ENCODE results near the gene ERBB4. TPM values are rescaled to one million over a fixed set of nuclear protein-coding genes. Genes with fewer than 3 reads are reported as not detected.

The ERBB4 gene
- total RNA-seq, 1 donor from 2014 or later: 0.17 TPM

- no peak for DNase-seq
Measured at GRCh38 chr2:212360068-212360460, 178.5 kb downstream of the ERBB4 start.

- no peak for DNase-seq
Measured at GRCh38 chr2:212359425-212360067, 179.1 kb downstream of the ERBB4 start.

GRCh38 chr2:212357606-212358005 is 181.0 kb downstream of the ERBB4 start:
- no peak for DNase-seq

- DNase-seq: no peak
Measured at GRCh38 chr2:212354382-212354781, 184.2 kb downstream of the ERBB4 start.

- no peak for DNase-seq
Measured at GRCh38 chr2:212348501-212348900, 190.1 kb downstream of the ERBB4 start.

DNA sequence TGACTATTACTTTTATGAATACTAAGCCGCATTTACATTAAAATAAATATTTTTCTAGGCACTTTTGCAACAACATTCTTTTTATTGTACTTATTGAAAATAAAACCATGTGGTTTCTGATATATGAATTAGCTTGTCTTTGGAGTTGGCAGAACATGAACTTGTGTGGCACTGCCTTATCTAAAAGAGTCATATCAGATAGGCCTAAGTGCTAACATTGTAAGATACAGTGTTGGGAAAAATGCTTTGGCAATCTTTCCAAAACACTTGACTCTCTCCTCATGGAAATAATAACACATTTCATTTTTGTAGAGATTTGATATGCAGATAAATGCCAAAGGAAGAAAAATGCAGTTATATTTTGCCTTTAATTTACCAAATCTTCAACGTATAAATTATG is 191.7 kb downstream of the ERBB4 start:
- DNase-seq: no peak

GRCh38 chr2:212345966-212346365 is 192.6 kb downstream of the ERBB4 start:
- DNase-seq: no peak

GRCh38 chr2:212344131-212344530 is 194.5 kb downstream of the ERBB4 start:
- no peak for DNase-seq

DNA sequence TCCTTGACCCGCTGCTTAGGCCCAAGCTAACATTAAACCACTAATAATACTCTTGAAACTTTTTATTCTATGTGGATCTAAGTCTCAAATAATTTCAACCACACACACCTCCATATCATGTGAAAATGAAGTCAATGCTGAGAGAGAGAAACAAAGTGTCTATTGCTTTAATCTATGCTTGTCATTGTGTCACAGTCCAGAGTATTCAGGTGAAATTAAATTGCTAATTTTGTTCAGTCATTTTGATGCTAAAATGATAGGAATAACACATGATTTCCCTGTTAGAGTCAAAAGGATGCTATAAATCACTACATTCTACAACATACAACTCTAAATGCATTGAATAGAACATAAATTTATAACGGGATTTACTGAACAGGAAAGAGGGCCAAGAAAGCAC is 195.4 kb downstream of the ERBB4 start:
- no peak for DNase-seq

DNA sequence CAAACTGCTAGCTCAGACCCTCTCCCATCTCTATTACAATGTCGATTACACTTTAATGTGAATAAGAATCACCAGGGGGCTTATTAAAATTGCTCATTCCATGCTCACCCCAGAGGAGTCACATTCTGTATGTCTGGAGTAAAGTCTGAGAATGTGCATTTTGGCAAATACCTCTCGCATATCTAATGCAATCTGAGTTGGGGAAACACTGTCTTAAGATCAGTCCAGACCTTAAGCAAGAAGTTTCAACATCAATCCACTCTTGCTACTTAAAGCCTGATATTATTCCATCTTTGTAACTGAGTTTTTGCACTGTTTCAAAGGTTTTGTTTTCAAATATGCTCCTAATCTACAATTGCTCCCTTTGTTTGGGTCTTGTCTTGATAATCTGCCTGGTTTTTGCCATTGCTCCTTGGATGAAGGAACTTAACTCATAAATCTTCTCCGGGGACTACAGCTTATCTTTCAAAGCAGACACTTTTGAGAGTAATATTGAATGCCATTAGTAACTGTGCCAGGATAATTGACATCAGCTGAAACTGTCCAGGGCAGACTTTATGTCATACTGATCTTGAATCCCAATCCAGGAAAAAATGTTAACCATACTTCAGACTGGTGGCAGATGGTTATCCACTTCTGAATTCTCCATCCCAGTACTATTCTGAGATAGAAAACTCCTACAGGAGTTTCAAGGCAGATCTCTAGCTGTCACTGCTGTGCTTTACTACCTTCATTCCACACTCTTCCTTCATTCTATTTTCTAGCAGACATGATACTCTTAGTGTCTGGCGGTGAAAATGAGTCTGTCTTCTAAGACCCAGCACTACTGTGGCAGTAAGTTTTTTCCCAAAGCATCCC is 200.9 kb downstream of the ERBB4 start:
- DNase-seq: no peak

DNA sequence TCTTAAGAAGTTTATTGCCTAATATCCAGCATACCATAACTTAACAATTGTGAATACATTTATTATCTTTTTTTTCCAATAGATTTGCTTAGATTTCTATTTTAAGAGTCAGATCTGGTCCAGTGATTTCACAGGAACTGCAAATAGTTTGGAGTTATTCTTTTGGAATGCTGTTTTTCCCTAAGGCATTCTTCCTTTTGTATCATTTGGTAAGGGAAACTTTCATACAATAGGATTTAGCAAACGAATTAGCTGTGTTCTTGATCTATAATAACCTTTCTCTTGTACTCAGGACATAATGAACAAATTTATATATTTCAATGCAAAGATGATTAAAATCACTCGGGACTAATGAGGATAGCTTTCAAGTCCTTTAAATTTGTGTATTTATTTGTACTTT is 201.6 kb downstream of the ERBB4 start:
- DNase-seq: no peak

DNA sequence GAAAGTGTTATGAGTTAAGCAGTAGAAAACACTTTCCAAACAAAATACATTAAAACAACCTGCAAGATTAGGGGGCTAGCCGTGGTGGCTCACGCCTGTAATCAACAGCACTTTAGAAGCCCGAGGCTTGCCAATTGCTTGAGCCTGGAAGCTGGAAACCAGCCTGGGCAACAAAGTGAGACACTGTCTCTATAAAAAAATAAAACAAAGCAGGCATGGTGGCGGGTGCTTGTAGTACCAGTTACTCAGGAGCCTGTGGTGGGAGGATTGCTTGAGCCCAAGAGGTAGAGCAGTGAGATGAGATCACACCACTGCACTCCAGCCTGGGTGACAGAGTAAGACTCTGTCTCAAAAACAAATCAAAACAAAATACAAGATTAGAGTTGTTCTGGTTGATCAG is 208.3 kb downstream of the ERBB4 start:
- no peak for DNase-seq

DNA sequence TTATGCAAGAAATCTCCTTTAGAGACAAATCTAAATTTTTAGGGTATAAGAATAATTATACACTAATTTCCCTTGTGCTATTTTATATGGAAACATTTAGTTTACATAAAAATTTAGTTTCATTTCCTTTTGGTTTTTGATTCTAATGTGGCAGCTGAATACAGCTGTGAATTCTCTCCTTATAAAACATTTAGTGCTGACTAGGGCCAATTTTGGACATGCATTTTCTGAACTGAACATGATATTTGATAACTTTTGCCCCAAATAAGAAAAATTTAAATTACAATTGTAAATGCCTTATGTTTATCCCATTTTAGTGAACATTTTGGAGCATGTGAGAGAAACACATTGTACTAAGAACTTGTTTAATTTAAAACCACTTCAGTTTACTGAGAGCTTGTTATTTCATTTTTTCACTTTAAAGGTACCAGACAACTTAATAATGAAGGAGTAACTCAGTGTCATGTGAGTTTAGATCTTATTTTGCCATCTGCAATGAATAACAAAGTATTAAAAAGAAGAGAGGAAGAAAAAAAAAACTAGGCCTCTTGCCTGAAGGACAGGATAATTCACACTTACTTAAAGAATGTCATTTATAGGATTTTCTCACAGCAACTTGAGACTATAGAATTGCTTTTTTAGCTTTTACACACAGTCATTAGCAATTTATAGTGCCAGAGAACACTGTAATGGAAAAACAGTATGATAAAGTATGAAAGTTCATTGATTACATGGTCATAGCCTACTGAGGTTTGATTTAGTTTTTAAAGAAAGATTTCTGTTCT is 209.7 kb downstream of the ERBB4 start:
- no peak for DNase-seq

DNA sequence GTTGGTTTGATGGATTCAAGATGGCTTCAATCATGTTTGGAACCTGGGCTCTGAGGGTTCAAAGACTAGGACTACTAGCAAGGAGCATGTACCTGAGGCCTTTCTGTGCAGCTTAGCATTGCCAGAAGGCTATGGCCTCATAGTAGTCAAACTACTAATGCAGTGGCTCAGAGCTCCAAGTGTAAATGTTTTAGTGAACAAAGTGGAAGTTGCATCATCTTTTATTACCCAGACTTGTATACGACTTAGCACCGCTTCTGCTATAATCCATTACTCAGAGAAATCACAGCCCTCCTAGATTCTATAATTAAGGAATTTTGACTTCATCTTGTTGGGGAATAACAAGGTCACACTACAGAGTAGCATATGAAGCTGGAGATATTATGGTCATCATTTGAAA is 210.5 kb downstream of the ERBB4 start:
- no peak for DNase-seq

DNA sequence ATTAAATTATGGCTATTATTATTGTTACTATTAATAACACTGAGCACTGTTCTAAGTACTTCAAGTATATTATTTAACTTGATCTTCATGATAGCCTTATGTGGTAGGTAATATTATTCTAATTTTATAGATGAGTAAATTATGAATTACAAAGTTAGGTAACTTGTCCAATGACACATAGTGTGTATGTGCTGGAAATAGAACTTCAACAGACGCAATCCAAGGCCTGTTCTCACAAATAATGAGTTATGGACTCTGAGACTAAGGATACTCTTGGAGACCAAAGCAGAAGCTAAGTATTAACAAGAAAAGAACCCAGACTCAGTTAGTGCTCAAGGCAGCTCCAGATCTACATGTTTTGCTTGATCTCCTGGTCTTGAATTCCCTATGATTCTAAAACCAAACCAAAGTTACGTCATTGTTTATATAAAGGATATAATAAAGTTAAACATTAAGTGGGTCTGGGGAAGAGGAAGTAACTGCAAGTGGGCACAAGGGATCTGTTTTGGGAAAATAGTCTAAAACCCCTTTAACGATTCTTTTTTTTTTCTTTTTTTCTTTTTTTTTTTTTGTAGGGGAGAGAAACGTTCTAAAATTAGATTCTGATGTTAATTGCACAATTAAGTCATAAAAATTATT is 211.3 kb downstream of the ERBB4 start:
- no peak for DNase-seq

DNA sequence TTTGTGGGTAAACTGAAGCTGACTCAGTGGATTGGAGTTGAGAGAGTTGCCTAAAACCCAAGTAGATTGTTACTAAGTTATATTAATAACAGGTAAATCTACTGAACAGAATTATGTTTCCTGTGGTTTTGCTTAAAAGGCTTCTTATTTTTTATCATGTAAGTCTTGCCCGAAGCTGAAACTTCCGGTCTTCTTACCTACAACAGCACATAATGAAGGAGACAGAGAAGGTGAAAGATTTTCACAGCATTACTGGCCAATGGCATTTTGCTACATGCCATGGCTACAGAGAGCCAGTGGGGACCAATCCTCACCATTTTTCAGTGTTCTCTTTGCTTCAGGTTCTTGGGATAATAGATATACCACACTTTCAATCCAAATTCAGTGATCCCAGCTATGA is 220.0 kb downstream of the ERBB4 start:
- DNase-seq: no peak

- DNase-seq: no peak
Measured at GRCh38 chr2:212314680-212315079, 223.9 kb downstream of the ERBB4 start.

- DNase-seq: no peak
Measured at GRCh38 chr2:212311807-212312404, 226.7 kb downstream of the ERBB4 start.

DNA sequence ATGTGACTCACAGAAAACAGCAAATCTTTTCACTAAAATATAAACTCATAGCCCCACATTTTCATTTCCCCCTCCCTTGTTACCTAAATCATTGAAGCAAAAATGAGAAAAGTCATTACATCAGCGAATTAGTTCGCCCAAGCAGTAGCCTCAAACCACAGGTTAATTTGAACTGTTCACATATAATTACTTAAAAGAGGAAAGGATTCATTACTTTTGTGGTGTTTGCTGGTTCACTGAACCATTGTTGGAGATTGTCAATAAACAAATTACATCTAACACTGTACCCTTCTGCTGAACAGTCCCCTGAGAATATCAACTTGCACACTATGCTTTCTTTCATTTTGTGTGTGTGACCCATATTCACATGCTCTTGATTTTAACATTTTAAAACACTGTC is 238.7 kb downstream of the ERBB4 start:
- DNase-seq: no peak

DNA sequence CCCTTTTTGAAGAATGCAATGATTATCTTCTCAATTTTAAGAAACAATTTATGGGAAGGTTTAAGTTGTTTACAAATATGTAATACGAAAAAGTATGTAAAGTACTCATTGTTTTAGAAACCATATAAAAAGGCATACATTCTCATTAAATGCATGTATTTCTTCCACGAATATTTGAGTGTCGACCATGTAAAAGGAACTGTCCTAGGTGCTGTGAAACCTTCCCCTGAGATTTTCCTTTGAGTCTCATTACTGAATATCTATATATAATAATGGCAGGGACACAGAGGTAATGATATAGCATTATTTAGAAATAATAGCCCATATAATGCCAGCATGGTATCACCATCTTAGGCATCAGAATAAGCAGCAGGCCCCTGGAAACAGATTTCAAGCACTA is 239.3 kb downstream of the ERBB4 start:
- no peak for DNase-seq

DNA sequence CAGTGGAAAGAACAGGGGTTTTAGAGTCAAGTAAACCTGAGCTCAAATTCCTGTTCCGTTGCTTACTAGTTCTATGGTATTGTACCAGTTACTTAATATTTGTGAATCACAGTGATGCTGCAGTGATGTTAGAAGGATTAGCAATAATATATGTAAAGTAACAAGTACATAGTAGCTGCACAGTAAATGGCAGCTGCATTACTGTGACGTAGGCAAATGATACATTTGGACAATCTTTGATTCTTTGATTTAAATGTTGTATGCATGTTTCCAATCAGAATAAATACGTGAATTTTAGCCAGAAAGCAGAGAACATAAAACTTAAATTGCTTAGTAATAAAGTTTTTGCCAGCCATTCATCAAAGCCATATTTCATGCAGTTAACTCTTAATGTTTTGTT is 243.0 kb downstream of the ERBB4 start:
- no peak for DNase-seq

GRCh38 chr2:212294816-212295215 is 243.8 kb downstream of the ERBB4 start:
- DNase-seq: no peak

GRCh38 chr2:212289301-212289700 is 249.3 kb downstream of the ERBB4 start:
- no peak for DNase-seq
